ENCODE measurements around the gene MMP28.

- TF ChIP-seq, protein P1, sequence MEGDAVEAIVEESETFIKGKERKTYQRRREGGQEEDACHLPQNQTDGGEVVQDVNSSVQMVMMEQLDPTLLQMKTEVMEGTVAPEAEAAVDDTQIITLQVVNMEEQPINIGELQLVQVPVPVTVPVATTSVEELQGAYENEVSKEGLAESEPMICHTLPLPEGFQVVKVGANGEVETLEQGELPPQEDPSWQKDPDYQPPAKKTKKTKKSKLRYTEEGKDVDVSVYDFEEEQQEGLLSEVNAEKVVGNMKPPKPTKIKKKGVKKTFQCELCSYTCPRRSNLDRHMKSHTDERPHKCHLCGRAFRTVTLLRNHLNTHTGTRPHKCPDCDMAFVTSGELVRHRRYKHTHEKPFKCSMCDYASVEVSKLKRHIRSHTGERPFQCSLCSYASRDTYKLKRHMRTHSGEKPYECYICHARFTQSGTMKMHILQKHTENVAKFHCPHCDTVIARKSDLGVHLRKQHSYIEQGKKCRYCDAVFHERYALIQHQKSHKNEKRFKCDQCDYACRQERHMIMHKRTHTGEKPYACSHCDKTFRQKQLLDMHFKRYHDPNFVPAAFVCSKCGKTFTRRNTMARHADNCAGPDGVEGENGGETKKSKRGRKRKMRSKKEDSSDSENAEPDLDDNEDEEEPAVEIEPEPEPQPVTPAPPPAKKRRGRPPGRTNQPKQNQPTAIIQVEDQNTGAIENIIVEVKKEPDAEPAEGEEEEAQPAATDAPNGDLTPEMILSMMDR (IDR thresholded peaks at IDR 0.05) = no peak
- no peak for TF ChIP-seq POLR2A (IDR thresholded peaks at IDR 0.05)
Observed at GRCh38 chr17:35725802-35726126, 69.7 kb downstream of the MMP28 start.
